ENCODE data around the gene NRG3.

- no peak for TF ChIP-seq POLR2A (IDR thresholded peaks at IDR 0.05)
- no peak for TF ChIP-seq CTCF (IDR thresholded peaks at IDR 0.05)
Measured at GRCh38 chr10:82420001-82420400, 545.0 kb downstream of the NRG3 start.
